Endodermal cell (in vitro differentiated cells): ENCODE results near the gene SLU7. TPM values are rescaled to one million over a fixed set of nuclear protein-coding genes. Genes with fewer than 3 reads are reported as not detected.

Experiments
- DNase-seq: peaks from one replicate; pipeline ENCODE4 v3.0.0-alpha.2; 2017
- H3K27ac ChIP-seq: 2 replicates; pipeline ENCODE4 v1.5.1; 2013; ENCODE audit warnings: mild to moderate bottlenecking, low read depth, low read length, moderate library complexity
- H3K27me3 ChIP-seq: 2 replicates; pipeline ENCODE4 v1.6.1; 2013; ENCODE audit warnings: mild to moderate bottlenecking, low read length, moderate library complexity; ENCODE audit not compliant: insufficient read depth, control insufficient read depth, poor library complexity, severe bottlenecking
- H3K36me3 ChIP-seq: 2 replicates; pipeline ENCODE4 v1.7.0; 2013; ENCODE audit warnings: mild to moderate bottlenecking, low read length, moderate library complexity; ENCODE audit not compliant: control insufficient read depth, insufficient read depth
- H3K4me1 ChIP-seq: one replicate; pipeline ENCODE4 v1.7.0; 2013; ENCODE audit warnings: low read length; ENCODE audit not compliant: control insufficient read depth, insufficient read depth
- H3K4me3 ChIP-seq: 2 replicates; pipeline ENCODE4 v1.5.1; 2013; ENCODE audit warnings: mild to moderate bottlenecking, low read length, moderate library complexity
- H3K9ac ChIP-seq: 2 replicates; pipeline ENCODE4 v1.6.1; 2013; ENCODE audit warnings: mild to moderate bottlenecking, low read length, moderate library complexity; ENCODE audit not compliant: poor library complexity, severe bottlenecking; ENCODE audit errors: extremely low read depth
- H3K9me3 ChIP-seq: 2 replicates; pipeline ENCODE4 v1.6.1; 2013; ENCODE audit warnings: mild to moderate bottlenecking, low read length, moderate library complexity; ENCODE audit not compliant: control insufficient read depth
- H3K27ac Mint-ChIP-seq: 2 replicates; pipeline ENCODE4 v1.8.0; 2020; ENCODE audit warnings: mixed read lengths
- H3K27me3 Mint-ChIP-seq: 2 replicates; pipeline ENCODE4 v1.8.0; 2021; ENCODE audit warnings: mild to moderate bottlenecking, mixed read lengths; ENCODE audit not compliant: insufficient read depth
- H3K36me3 Mint-ChIP-seq: 2 replicates; pipeline ENCODE4 v1.8.0; 2020; ENCODE audit warnings: low read depth, mixed read lengths
- H3K4me1 Mint-ChIP-seq: 2 replicates; pipeline ENCODE4 v1.8.0; 2020; ENCODE audit warnings: mixed read lengths
- H3K4me3 Mint-ChIP-seq: 2 replicates; pipeline ENCODE4 v1.8.0; 2020; ENCODE audit warnings: mild to moderate bottlenecking, moderate library complexity, mixed read lengths
- H3K9me3 Mint-ChIP-seq: 2 replicates; pipeline ENCODE4 v1.8.0; 2020; ENCODE audit warnings: mild to moderate bottlenecking, mixed read lengths
- WGBS, 2 experiments: methylation state at CpG; one replicate each; pipeline versions ENCODE4 v1.1.5 to v1.1.7; 2013; ENCODE audit warnings: missing lambda C conversion rate in 2 of 2, mixed read lengths in 1 of 2; ENCODE audit not compliant: insufficient coverage in 1 of 2, insufficient read length in 1 of 2; 5-methylcytosine and 5-hydroxymethylcytosine counted together
- total RNA-seq, 2 donors: library from RNA; stranded (reverse); fragmentation: NEBNext Ultra II Directional in 1 of 2; extraction: Animal tissue kit (Norgen Biotek cat#: 25700) in 1 of 2; gene quantifications; 2 replicates in 1 of 2; 3 replicates in 1 of 2; pipeline ENCODE4 v1.2.1, GENCODE V29; 2021
- TF ChIP-seq, protein P1 (sequence below): fragments of 200-600 bp; sonication (generic); conservative IDR thresholded peaks from 2 replicates; pipeline ENCODE4 v1.5.0; 2021; ENCODE audit warnings: antibody characterized with exemption, mild to moderate bottlenecking

Gene SLU7
- total RNA-seq, 2 donors from 2014 or later, result 36.8 to 47.5 TPM

DNA sequence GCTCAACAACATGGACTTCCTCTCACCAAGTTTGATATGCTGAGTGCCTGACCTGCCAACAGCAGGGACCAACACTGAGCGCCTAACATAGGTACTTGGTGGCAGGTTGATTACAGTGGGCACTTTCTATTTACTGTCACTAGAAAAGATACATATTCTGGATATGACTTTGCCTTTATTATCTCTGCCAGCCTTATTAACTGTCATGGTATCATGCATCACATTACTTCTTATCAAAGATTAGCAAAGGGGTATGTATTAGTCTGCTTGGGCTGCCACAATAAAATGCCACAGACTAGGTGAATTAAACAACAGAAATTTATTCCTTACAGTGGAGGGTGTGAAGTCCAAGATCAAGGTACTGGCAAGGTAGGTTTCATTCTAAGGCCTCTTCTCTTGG is 34.2 kb downstream of the SLU7 start:
- DNase-seq, result no peak
- Mint-ChIP-seq H3K9me3 (peaks cover 16% of the 10 kb centered on the region), H3K4me1 (peaks cover 2% of the 10 kb centered on the region), H3K36me3 (peaks cover 5% of the 10 kb centered on the region), H3K27me3 (peaks cover 2% of the 10 kb centered on the region), H3K27ac (no peak overlapping the region), H3K4me3 (no peak overlapping the region)
- WGBS, 2 experiments, result 95 to 100% methylated on average over 1 of the region's 1 CpG
- H3K9ac ChIP-seq, result no peak overlapping the region
- H3K4me1 ChIP-seq, result no peaks in the 10 kb centered on the region
- TF ChIP-seq, protein P1, sequence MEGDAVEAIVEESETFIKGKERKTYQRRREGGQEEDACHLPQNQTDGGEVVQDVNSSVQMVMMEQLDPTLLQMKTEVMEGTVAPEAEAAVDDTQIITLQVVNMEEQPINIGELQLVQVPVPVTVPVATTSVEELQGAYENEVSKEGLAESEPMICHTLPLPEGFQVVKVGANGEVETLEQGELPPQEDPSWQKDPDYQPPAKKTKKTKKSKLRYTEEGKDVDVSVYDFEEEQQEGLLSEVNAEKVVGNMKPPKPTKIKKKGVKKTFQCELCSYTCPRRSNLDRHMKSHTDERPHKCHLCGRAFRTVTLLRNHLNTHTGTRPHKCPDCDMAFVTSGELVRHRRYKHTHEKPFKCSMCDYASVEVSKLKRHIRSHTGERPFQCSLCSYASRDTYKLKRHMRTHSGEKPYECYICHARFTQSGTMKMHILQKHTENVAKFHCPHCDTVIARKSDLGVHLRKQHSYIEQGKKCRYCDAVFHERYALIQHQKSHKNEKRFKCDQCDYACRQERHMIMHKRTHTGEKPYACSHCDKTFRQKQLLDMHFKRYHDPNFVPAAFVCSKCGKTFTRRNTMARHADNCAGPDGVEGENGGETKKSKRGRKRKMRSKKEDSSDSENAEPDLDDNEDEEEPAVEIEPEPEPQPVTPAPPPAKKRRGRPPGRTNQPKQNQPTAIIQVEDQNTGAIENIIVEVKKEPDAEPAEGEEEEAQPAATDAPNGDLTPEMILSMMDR, result no peak
- no peak overlapping the region for H3K4me3 ChIP-seq
- no peak overlapping the region for H3K27ac ChIP-seq
- H3K36me3 ChIP-seq, result no peaks in the 10 kb centered on the region
- H3K27me3 ChIP-seq, result no peaks in the 10 kb centered on the region
- peaks cover 17% of the 10 kb centered on the region for H3K9me3 ChIP-seq

DNA sequence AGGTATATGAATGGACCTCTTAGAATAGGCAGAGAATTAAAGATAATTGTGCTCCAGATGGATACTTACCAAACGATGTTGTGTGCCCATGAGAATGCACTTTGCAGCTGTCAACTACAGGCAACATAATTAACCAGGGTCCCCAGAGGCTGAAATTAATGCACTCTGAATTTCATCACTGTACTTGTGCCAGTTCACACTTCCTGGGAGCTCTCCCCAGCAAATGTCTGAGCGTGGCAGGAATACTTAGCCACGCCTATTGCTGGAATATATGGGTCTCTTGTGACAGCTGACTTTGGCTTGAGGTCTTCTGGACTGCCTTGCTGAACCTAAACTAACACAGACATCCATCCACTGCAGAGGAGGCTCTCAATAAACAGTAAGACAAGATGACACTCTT is 36.5 kb downstream of the SLU7 start:
- H3K27ac Mint-ChIP-seq, result no peak overlapping the region
- no peaks in the 10 kb centered on the region for H3K36me3 ChIP-seq
- no peak for DNase-seq
- TF ChIP-seq, protein P1, result no peak
- H3K27me3 ChIP-seq, result peaks cover 6% of the 10 kb centered on the region
- peaks cover 11% of the 10 kb centered on the region for H3K9me3 ChIP-seq
- H3K36me3 Mint-ChIP-seq, result no peaks in the 10 kb centered on the region
- H3K27me3 Mint-ChIP-seq, result peaks cover 5% of the 10 kb centered on the region
- no peaks in the 10 kb centered on the region for H3K4me1 ChIP-seq
- H3K4me1 Mint-ChIP-seq, result peaks cover 2% of the 10 kb centered on the region
- no peak overlapping the region for H3K27ac ChIP-seq
- peaks cover 7% of the 10 kb centered on the region for H3K9me3 Mint-ChIP-seq
- 83 to 89% methylated on average over 3 of the region's 3 CpGs for WGBS, 2 experiments
- no peak overlapping the region for H3K4me3 ChIP-seq
- no peak overlapping the region for H3K4me3 Mint-ChIP-seq
- H3K9ac ChIP-seq, result no peak overlapping the region

DNA sequence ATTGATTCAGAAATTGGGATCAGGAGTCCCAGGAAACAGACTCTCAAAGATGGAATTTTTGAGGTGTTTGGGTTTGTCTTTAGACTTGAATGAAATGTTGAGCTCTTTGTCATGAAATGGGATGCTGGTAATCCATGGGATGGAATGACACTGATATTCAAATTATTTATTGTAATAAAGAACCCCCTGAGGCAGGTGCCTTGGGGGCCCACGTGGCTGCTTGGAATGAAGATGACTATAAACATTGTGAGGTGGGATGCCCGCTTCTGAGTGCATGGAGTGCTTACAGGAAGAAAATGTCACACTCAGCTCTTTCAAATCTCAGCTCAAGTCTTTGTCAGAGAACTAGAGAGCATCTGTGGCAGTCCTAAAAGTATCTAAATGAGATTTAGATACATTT is 38.8 kb downstream of the SLU7 start:
- Histone ChIP-seq H3K9me3 (no peaks in the 10 kb centered on the region), H3K36me3 (no peaks in the 10 kb centered on the region), H3K9ac (no peak overlapping the region), H3K27me3 (peaks cover 11% of the 10 kb centered on the region), H3K4me3 (no peak overlapping the region), H3K27ac (no peak overlapping the region), H3K4me1 (no peaks in the 10 kb centered on the region)
- Mint-ChIP-seq H3K27ac (no peak overlapping the region), H3K36me3 (no peaks in the 10 kb centered on the region), H3K27me3 (peaks cover 12% of the 10 kb centered on the region), H3K9me3 (no peaks in the 10 kb centered on the region), H3K4me3 (no peak overlapping the region), H3K4me1 (peaks cover 2% of the 10 kb centered on the region)
- TF ChIP-seq, protein P1, result no peak
- no peak for DNase-seq
- WGBS, 2 experiments, result 74 to 80% methylated on average over 1 to 2 of the region's 2 CpGs
